AG10803 (cell line): ENCODE measurements around the gene COG1.
A peak's percentile ranks its signal among the peaks of the same experiment; 100 is the strongest.

Experiments
- DNase-seq: peaks from one replicate; pipeline ENCODE4 v3.0.0; 2010; ENCODE audit warnings: low read depth
- H3K4me3 ChIP-seq: 2 replicates; pipeline ENCODE4 v1.5.1; 2011; ENCODE audit warnings: mild to moderate bottlenecking, low read length, control low read depth
- CTCF ChIP-seq: conservative IDR thresholded peaks from 2 replicates; pipeline ENCODE4 v1.5.1; 2011; ENCODE audit warnings: mild to moderate bottlenecking, low read length, control low read depth, inconsistent platforms

COG1 gene

GRCh38 chr17:73156166-73156840 lies 36.6 kb upstream of the COG1 start:
- TF ChIP-seq CTCF: peak; percentile 71
- DNase-seq: peak; percentile 57
- H3K4me3 ChIP-seq: no peak overlapping the region

- no peak for TF ChIP-seq CTCF
- no peak overlapping the region for H3K4me3 ChIP-seq
- DNase-seq: no peak
These were observed 35.9 kb upstream of the COG1 start for GRCh38 chr17:73156887-73157520.

- no peak for TF ChIP-seq CTCF
- DNase-seq: no peak
- no peak overlapping the region for H3K4me3 ChIP-seq
These were observed 35.3 kb upstream of the COG1 start for GRCh38 chr17:73157521-73157890.

GRCh38 chr17:73158133-73158532 lies 34.7 kb upstream of the COG1 start:
- no peak overlapping the region for H3K4me3 ChIP-seq
- no peak for DNase-seq
- no peak for TF ChIP-seq CTCF

- no peak for TF ChIP-seq CTCF
- no peak for DNase-seq
- H3K4me3 ChIP-seq: no peak overlapping the region
These were observed 31.8 kb upstream of the COG1 start for GRCh38 chr17:73160980-73161630.

- no peak for TF ChIP-seq CTCF
These were observed 29.8 kb upstream of the COG1 start for GRCh38 chr17:73163043-73163442.

More at GRCh38 chr17:73163043-73163442, 29.8 kb upstream of the COG1 start:
- no peak overlapping the region for H3K4me3 ChIP-seq
- no peak for DNase-seq
